Erythroblast (primary cell): Measurements from ENCODE around the gene SMIM33.

Experiments used
- GATA1 ChIP-seq: IDR thresholded peaks from 2 replicates; pipeline ENCODE4 v1.6.1; 2011; ENCODE audit warnings: low read depth, mild to moderate bottlenecking, control low read depth, low read length, moderate library complexity
- POLR2A ChIP-seq: IDR thresholded peaks from 2 replicates; pipeline ENCODE4 v1.6.1; 2011; ENCODE audit warnings: mild to moderate bottlenecking, low read length

DNA sequence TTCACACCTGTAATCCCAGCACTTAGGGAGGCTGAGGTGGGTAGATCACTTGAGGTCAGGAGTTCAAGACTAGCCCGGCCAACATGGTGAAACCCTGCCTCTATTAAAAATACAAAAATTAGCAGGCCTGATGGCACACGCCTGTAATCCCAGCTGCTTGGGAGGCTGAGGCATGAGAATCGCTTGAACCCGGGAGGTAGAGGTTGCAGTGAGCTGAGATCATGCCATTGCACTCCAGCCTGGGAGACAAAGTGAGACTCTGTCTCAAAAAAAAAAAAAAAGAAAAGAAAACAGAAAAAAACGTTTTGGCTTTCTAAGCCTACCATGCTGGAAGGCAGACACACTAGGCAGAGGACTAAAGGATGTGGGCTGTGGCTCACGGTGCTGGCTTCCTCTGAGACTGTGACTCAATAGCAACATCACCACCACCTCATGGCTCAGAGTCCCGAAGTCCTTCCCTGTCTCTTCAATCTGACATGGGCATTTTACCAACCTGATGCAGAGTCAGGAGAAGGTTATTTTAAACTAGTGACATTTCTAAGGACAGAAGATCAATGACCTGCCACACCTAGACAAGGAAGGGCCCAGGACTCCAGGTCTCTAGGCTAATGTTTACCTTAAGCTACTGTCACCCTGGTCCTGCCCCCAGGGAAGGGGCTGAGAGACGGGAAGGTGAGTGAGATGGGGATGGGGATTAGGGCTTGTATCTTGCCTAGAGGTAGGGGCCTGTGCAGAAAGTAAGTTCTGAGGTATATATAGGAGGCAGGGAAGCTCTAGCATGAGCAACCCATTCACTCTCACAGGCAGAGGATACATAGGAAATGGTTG is 12.0 kb upstream of the SMIM33 start:
- no peak for TF ChIP-seq POLR2A
- TF ChIP-seq GATA1: no peak
